GM18858 (cell line): ENCODE measurements around the gene CCZ1B.
A peak's percentile ranks its signal among the peaks of the same experiment; 100 is the strongest.
"Not testable (repeated sequence)": the region's sequence is repeated elsewhere in the genome, so short reads cannot be mapped to it uniquely, and the experiment has no call there.

ENCODE experiments used
- ATAC-seq: cut with Tn5 transposase; IDR thresholded peaks from one replicate; pipeline ENCODE4 v1.9.1; 2021; ENCODE audit not compliant: unreplicated experiment

CCZ1B gene

GRCh38 chr7:6831018-6831725, 5.1 kb upstream of the CCZ1B start:
- ATAC-seq = no peak

GRCh38 chr7:6830026-6830425, 4.0 kb upstream of the CCZ1B start:
- ATAC-seq = not testable (repeated sequence)

- not testable (repeated sequence) for ATAC-seq
Observed at GRCh38 chr7:6829616-6830015, 3.5 kb upstream of the CCZ1B start.

GRCh38 chr7:6827180-6827579, 1.1 kb upstream of the CCZ1B start:
- not testable (repeated sequence) for ATAC-seq

- ATAC-seq = peak; percentile 33
Observed at GRCh38 chr7:6825236-6826125, 594 bp downstream of the CCZ1B start.

GRCh38 chr7:6821622-6822021, 4.5 kb downstream of the CCZ1B start:
- not testable (repeated sequence) for ATAC-seq

- not testable (repeated sequence) for ATAC-seq
Observed at GRCh38 chr7:6815470-6815869, 10.6 kb downstream of the CCZ1B start.

- not testable (repeated sequence) for ATAC-seq
Observed at GRCh38 chr7:6813011-6813410, 13.1 kb downstream of the CCZ1B start.

- ATAC-seq = not testable (repeated sequence)
Observed at GRCh38 chr7:6807959-6808358, 18.1 kb downstream of the CCZ1B start.

GRCh38 chr7:6807393-6807918, 18.6 kb downstream of the CCZ1B start:
- not testable (repeated sequence) for ATAC-seq

- not testable (repeated sequence) for ATAC-seq
Observed at GRCh38 chr7:6800331-6800730, 25.7 kb downstream of the CCZ1B start.

- not testable (repeated sequence) for ATAC-seq
Observed at GRCh38 chr7:6799887-6800286, 26.2 kb downstream of the CCZ1B start.

- ATAC-seq = not testable (repeated sequence)
Observed at GRCh38 chr7:6798047-6798446, 28.0 kb downstream of the CCZ1B start.

- not testable (repeated sequence) for ATAC-seq
Observed at GRCh38 chr7:6797218-6797617, 28.9 kb downstream of the CCZ1B start.

- not testable (repeated sequence) for ATAC-seq
Observed at GRCh38 chr7:6794276-6794675, 31.8 kb downstream of the CCZ1B start.

GRCh38 chr7:6792113-6792872, 33.8 kb downstream of the CCZ1B start:
- not testable (repeated sequence) for ATAC-seq

GRCh38 chr7:6789353-6789752, 36.7 kb downstream of the CCZ1B start:
- not testable (repeated sequence) for ATAC-seq

GRCh38 chr7:6781581-6781980, 44.5 kb downstream of the CCZ1B start:
- ATAC-seq = not testable (repeated sequence)

- not testable (repeated sequence) for ATAC-seq
Observed at GRCh38 chr7:6761186-6761585, 64.9 kb downstream of the CCZ1B start.

- ATAC-seq = not testable (repeated sequence)
Observed at GRCh38 chr7:6753964-6754363, 72.1 kb downstream of the CCZ1B start, which contains the start of gene RSPH10B2. RSPH10B2 (plus strand) TSS chr7:6754103; CDS start chr7:6757678, 3,575 bp downstream.

GRCh38 chr7:6750173-6750572, 75.9 kb downstream of the CCZ1B start:
- ATAC-seq = not testable (repeated sequence)
